Natural killer cell (primary cell): ENCODE measurements around the gene POU5F1. TPM values are rescaled to one million over a fixed set of nuclear protein-coding genes. Genes with fewer than 3 reads are reported as not detected.

Source experiments
- ATAC-seq, 3 donors: fragments of 150-1000 bp in 2 of 3; fragments of 200-7000 bp in 1 of 3; cut with Tn5 transposase; 1 replicate in 1 of 3; 2 replicates in 2 of 3; pipeline ENCODE4 v1.10.0; 2021; ENCODE audit warnings: mild to moderate bottlenecking in 2 of 3, moderate library complexity in 2 of 3
- DNase-seq, 2 donors: peaks; one replicate each; pipeline versions ENCODE4 v3.0.0 to v3.0.0-alpha.2; 2013 to 2021; ENCODE audit warnings: mixed read lengths in 1 of 2
- H3K27ac ChIP-seq: one replicate; pipeline ENCODE4 v1.5.1; 2013; ENCODE audit warnings: mild to moderate bottlenecking, low read length
- H3K27me3 ChIP-seq: one replicate; pipeline ENCODE4 v1.6.1; 2013; ENCODE audit warnings: low read length; ENCODE audit not compliant: control insufficient read depth, insufficient read depth
- H3K36me3 ChIP-seq: one replicate; pipeline ENCODE4 v1.6.1; 2013; ENCODE audit warnings: low read length; ENCODE audit not compliant: control insufficient read depth, insufficient read depth
- H3K4me1 ChIP-seq: one replicate; pipeline ENCODE4 v1.6.1; 2013; ENCODE audit warnings: low read length; ENCODE audit not compliant: control insufficient read depth, insufficient read depth
- H3K4me3 ChIP-seq: one replicate; pipeline ENCODE4 v1.5.1; 2013; ENCODE audit warnings: low read length
- H3K9me3 ChIP-seq: one replicate; pipeline ENCODE4 v1.6.1; 2013; ENCODE audit warnings: low read length; ENCODE audit not compliant: control insufficient read depth, insufficient read depth
- H3K27ac Mint-ChIP-seq, 2 donors: one replicate each; pipeline ENCODE4 v1.8.0; 2022; ENCODE audit warnings: mild to moderate bottlenecking in 2 of 2, mixed read lengths in 2 of 2, moderate library complexity in 1 of 2
- H3K27me3 Mint-ChIP-seq, 2 donors: one replicate each; pipeline ENCODE4 v1.8.0; 2022; ENCODE audit warnings: low read depth in 2 of 2, mixed read lengths in 2 of 2
- H3K36me3 Mint-ChIP-seq: one replicate; pipeline ENCODE4 v1.8.0; 2022; ENCODE audit warnings: mixed read lengths
- H3K4me1 Mint-ChIP-seq, 2 donors: one replicate each; pipeline ENCODE4 v1.8.0; 2022; ENCODE audit warnings: mixed read lengths in 2 of 2
- H3K4me3 Mint-ChIP-seq: one replicate; pipeline ENCODE4 v1.8.0; 2022; ENCODE audit warnings: mild to moderate bottlenecking, moderate library complexity, mixed read lengths
- H3K9me3 Mint-ChIP-seq, 2 donors: one replicate each; pipeline ENCODE4 v1.8.0; 2022; ENCODE audit warnings: mixed read lengths in 2 of 2
- CTCF ChIP-seq: fragments of 200-600 bp; IDR thresholded peaks from one replicate; pipeline ENCODE4 v1.8.0; 2022; ENCODE audit warnings: antibody characterized with exemption
- WGBS: methylation state at CpG from one replicate; pipeline ENCODE4 v1.1.7; 2013; ENCODE audit warnings: missing lambda C conversion rate; ENCODE audit not compliant: insufficient coverage; 5-methylcytosine and 5-hydroxymethylcytosine counted together
- intact Hi-C: fragments of 100-400 bp; cut with micrococcal nuclease; formaldehyde crosslinking; loops from one replicate; pipeline ENCODE4 v1.14.2; 2022
- total RNA-seq, 4 donors: library from RNA; stranded (reverse); fragments of 120-200 nt in 1 of 4; gene quantifications; one replicate each; pipeline versions ENCODE4 v1.2.3 to v1.2.4, GENCODE V29; 2013 to 2022

The POU5F1 gene
- total RNA-seq, 3 donors from 2014 or later (not counting 1 experiment from before 2014, with no cell fraction given), result not detected

GRCh38 chr6:31162463-31163165, 7.9 kb downstream of the POU5F1 start:
- no peak overlapping the region for H3K27ac ChIP-seq
- H3K4me3 ChIP-seq, result no peak overlapping the region
- intact Hi-C loops, result no loop called here
- no peak for ATAC-seq
- 97% methylated on average over 12 of the region's 13 CpGs for WGBS
- H3K36me3 Mint-ChIP-seq, result no peaks in the 10 kb centered on the region
- no peaks in the 10 kb centered on the region for H3K9me3 Mint-ChIP-seq
- H3K4me3 Mint-ChIP-seq, result no peak overlapping the region
- no peak for TF ChIP-seq CTCF
- peaks cover 18 to 19% of the 10 kb centered on the region in 2 donors for H3K4me1 Mint-ChIP-seq
- peaks cover 15% of the 10 kb centered on the region for H3K4me1 ChIP-seq
- H3K27me3 ChIP-seq, result no peaks in the 10 kb centered on the region
- H3K27ac Mint-ChIP-seq, result no peak overlapping the region
- H3K9me3 ChIP-seq, result no peaks in the 10 kb centered on the region
- H3K27me3 Mint-ChIP-seq, result no peaks in the 10 kb centered on the region
- no peak for DNase-seq
- H3K36me3 ChIP-seq, result no peaks in the 10 kb centered on the region

GRCh38 chr6:31161216-31162126, 9.0 kb downstream of the POU5F1 start:
- Mint-ChIP-seq H3K27ac (no peak overlapping the region), H3K9me3 (no peaks in the 10 kb centered on the region), H3K36me3 (no peaks in the 10 kb centered on the region), H3K4me3 (no peak overlapping the region), H3K27me3 (no peaks in the 10 kb centered on the region), H3K4me1 (peaks cover 25 to 26% of the 10 kb centered on the region in 2 donors)
- no peak for TF ChIP-seq CTCF
- H3K4me1 ChIP-seq, result peaks cover 20% of the 10 kb centered on the region
- no peaks in the 10 kb centered on the region for H3K27me3 ChIP-seq
- no peaks in the 10 kb centered on the region for H3K9me3 ChIP-seq
- no peak overlapping the region for H3K4me3 ChIP-seq
- DNase-seq, result no peak
- no peak for ATAC-seq
- intact Hi-C loops, result no loop called here
- 97% methylated on average over 19 of the region's 19 CpGs for WGBS
- H3K27ac ChIP-seq, result no peak overlapping the region
- H3K36me3 ChIP-seq, result no peaks in the 10 kb centered on the region

GRCh38 chr6:31158863-31159855, 11.3 kb downstream of the POU5F1 start:
- H3K27me3 ChIP-seq, result no peaks in the 10 kb centered on the region
- peak overlapping the region; percentile 98 for H3K4me3 Mint-ChIP-seq
- ATAC-seq, result no peak
- TF ChIP-seq CTCF, result no peak
- H3K4me1 ChIP-seq, result peaks cover 20% of the 10 kb centered on the region
- intact Hi-C loops, result loop anchor here (2.0 kb wide), 1 partner anchor 38 kb away; no protein-coding TSS in a partner anchor
- H3K27ac Mint-ChIP-seq, result peak overlapping the region; percentile 85 to 87
- H3K27ac ChIP-seq, result peak overlapping the region; percentile 14
- peaks cover 2% of the 10 kb centered on the region for H3K36me3 ChIP-seq
- no peaks in the 10 kb centered on the region for H3K36me3 Mint-ChIP-seq
- WGBS, result 27% methylated on average over 35 of the region's 35 CpGs
- H3K4me3 ChIP-seq, result peak overlapping the region; percentile 77
- DNase-seq, result peak in 1 of 2 donors; percentile 45
- no peaks in the 10 kb centered on the region for H3K27me3 Mint-ChIP-seq
- H3K9me3 ChIP-seq, result no peaks in the 10 kb centered on the region
- no peaks in the 10 kb centered on the region for H3K9me3 Mint-ChIP-seq
- H3K4me1 Mint-ChIP-seq, result peaks cover 25 to 26% of the 10 kb centered on the region in 2 donors
